A172 (cell line): ENCODE measurements around the gene AGRN. TPM values are rescaled to one million over a fixed set of nuclear protein-coding genes. Genes with fewer than 3 reads are reported as not detected.
"Not testable (repeated sequence)": the region's sequence is repeated elsewhere in the genome, so short reads cannot be mapped to it uniquely, and the experiment has no call there.

Experiments used
- DNase-seq: peaks from one replicate; pipeline ENCODE4 v3.0.0-alpha.2; 2015; ENCODE audit warnings: low spot score
- total RNA-seq: library from RNA; depleted of rRNA; stranded (reverse); fragments of >200 nt; shearing (Covaris generic); gene quantifications from 2 replicates; pipeline ENCODE4 v1.2.3, GENCODE V29; 2014; rRNA removed

The AGRN gene
- total RNA-seq, 1 experiment from 2014 or later: 115 TPM

- no peak for DNase-seq
Observed at GRCh38 chr1:1090424-1091343, 70.8 kb downstream of the AGRN start.

- no peak for DNase-seq
Observed at GRCh38 chr1:1091344-1092148, 71.6 kb downstream of the AGRN start.

- DNase-seq: no peak
Observed at GRCh38 chr1:1092149-1092855, 72.4 kb downstream of the AGRN start.

GRCh38 chr1:1092894-1093609 is 73.1 kb downstream of the AGRN start:
- no peak for DNase-seq

- DNase-seq: no peak
Observed at GRCh38 chr1:1093610-1093943, 73.7 kb downstream of the AGRN start.

- no peak for DNase-seq
Observed at GRCh38 chr1:1094981-1095380, 75.1 kb downstream of the AGRN start.

GRCh38 chr1:1096136-1096535 is 76.2 kb downstream of the AGRN start:
- DNase-seq: not testable (repeated sequence)

- no peak for DNase-seq
Observed at GRCh38 chr1:1098681-1099421, 78.9 kb downstream of the AGRN start.

- no peak for DNase-seq
Observed at GRCh38 chr1:1099506-1100183, 79.7 kb downstream of the AGRN start.

GRCh38 chr1:1100296-1100695 is 80.4 kb downstream of the AGRN start:
- DNase-seq: no peak

- no peak for DNase-seq
Observed at GRCh38 chr1:1101503-1101902, 81.6 kb downstream of the AGRN start.

- DNase-seq: not testable (repeated sequence)
Observed at GRCh38 chr1:1104152-1104551, 84.2 kb downstream of the AGRN start.

Other genes with a start within 250 kb of the AGRN start
- 37.0 and 62.7 TPM in 2 replicates for gene SAMD11, start 96.2 kb upstream of the AGRN start, total RNA-seq
- 68.7 and 72.8 TPM in 2 replicates for gene NOC2L, start 60.9 kb upstream of the AGRN start, total RNA-seq
- gene KLHL17, start 59.5 kb upstream of the AGRN start, total RNA-seq: 2.9 and 8.0 TPM in 2 replicates
- gene PLEKHN1, start 53.6 kb upstream of the AGRN start, total RNA-seq: 0.62 and 0.93 TPM in 2 replicates
- 0.29 TPM in 1 of 2 replicates, not detected in the other for gene PERM1, start 38.0 kb upstream of the AGRN start, total RNA-seq
- gene HES4, start 20.0 kb upstream of the AGRN start, total RNA-seq: 10.0 and 20.7 TPM in 2 replicates
- gene ISG15, start 6.6 kb upstream of the AGRN start, total RNA-seq: 63.5 and 100.0 TPM in 2 replicates
- gene RNF223, start 54.2 kb downstream of the AGRN start, total RNA-seq: not detected in 2 replicates
- 8.2 and 10.0 TPM in 2 replicates for gene C1orf159, start 96.0 kb downstream of the AGRN start, total RNA-seq
- not detected in 2 replicates for gene TTLL10, start 153.8 kb downstream of the AGRN start, total RNA-seq
- not detected in 2 replicates for gene TNFRSF18, start 186.5 kb downstream of the AGRN start, total RNA-seq
- not detected in 2 replicates for gene TNFRSF4, start 194.0 kb downstream of the AGRN start, total RNA-seq
- gene SDF4, start 211.9 kb downstream of the AGRN start, total RNA-seq: 93.4 and 109 TPM in 2 replicates
- gene B3GALT6, start 212.1 kb downstream of the AGRN start, total RNA-seq: 30.7 and 38.8 TPM in 2 replicates
- not detected in 2 replicates for gene C1QTNF12, start 226.6 kb downstream of the AGRN start, total RNA-seq